SK-N-SH (cell line): Measurements from ENCODE around the gene FANCI.

Source experiments
- CTCF ChIP-seq: fragments of 200-600 bp; sonication (generic); IDR thresholded peaks from 2 replicates; pipeline ENCODE4 v1.6.1; 2017; ENCODE audit warnings: antibody characterized with exemption, mild to moderate bottlenecking, moderate library complexity
- RCOR1 ChIP-seq: fragments of 150-350 bp; IDR thresholded peaks from 2 replicates; pipeline ENCODE4 v1.6.1; 2017; ENCODE audit warnings: antibody characterized with exemption, low read length
- RFX5 ChIP-seq: IDR thresholded peaks from 2 replicates; pipeline ENCODE4 v1.6.1; 2012; ENCODE audit warnings: mild to moderate bottlenecking, improper control_type of control experiment, low read length
- TCF12 ChIP-seq: IDR thresholded peaks from 2 replicates; pipeline ENCODE4 v1.4.0; 2012
- TF ChIP-seq, protein P1 (sequence below): IDR thresholded peaks from 2 replicates; pipeline ENCODE4 v1.4.0; 2012; ENCODE audit warnings: low read depth

GRCh38 chr15:89225588-89225987 lies 18.2 kb upstream of the FANCI start:
- TF ChIP-seq RCOR1 (no peak), CTCF (no peak), TCF12 (no peak), RFX5 (no peak)
- TF ChIP-seq, protein P1, sequence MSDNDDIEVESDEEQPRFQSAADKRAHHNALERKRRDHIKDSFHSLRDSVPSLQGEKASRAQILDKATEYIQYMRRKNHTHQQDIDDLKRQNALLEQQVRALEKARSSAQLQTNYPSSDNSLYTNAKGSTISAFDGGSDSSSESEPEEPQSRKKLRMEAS, result no peak
